MV-4-11 (cell line): ENCODE data around the gene LIMD2.

Source experiments
- DNase-seq: peaks from one replicate; lab custom pipeline; 2025; lab: John Stamatoyannopoulos, UW

The LIMD2 gene

GRCh38 chr17:63701456-63701820 is 1.5 kb upstream of the LIMD2 start:
- DNase-seq = peak; percentile 50

- DNase-seq = peak; percentile 35
Measured at GRCh38 chr17:63700528-63701455, 867 bp upstream of the LIMD2 start.

GRCh38 chr17:63698886-63699637 is 863 bp downstream of the LIMD2 start:
- peak; percentile 80 for DNase-seq

GRCh38 chr17:63698381-63698885 is 1.5 kb downstream of the LIMD2 start:
- no peak for DNase-seq

- DNase-seq = peak; percentile 88
Measured at GRCh38 chr17:63697341-63698286, 2.3 kb downstream of the LIMD2 start.

- peak; percentile 72 for DNase-seq
Measured at GRCh38 chr17:63696381-63696961, 3.5 kb downstream of the LIMD2 start.

- DNase-seq = no peak
Measured at GRCh38 chr17:63695889-63696288, 4.0 kb downstream of the LIMD2 start.

- peak; percentile 15 for DNase-seq
Measured at GRCh38 chr17:63694950-63695773, 4.8 kb downstream of the LIMD2 start.

- DNase-seq = peak; percentile 17
Measured at GRCh38 chr17:63694229-63694949, 5.5 kb downstream of the LIMD2 start.

- DNase-seq = no peak
Measured at GRCh38 chr17:63693411-63694113, 6.4 kb downstream of the LIMD2 start.

GRCh38 chr17:63692195-63692816 is 7.6 kb downstream of the LIMD2 start:
- no peak for DNase-seq

GRCh38 chr17:63689479-63689878 is 10.4 kb downstream of the LIMD2 start:
- DNase-seq = no peak

GRCh38 chr17:63688396-63689020 is 11.4 kb downstream of the LIMD2 start:
- no peak for DNase-seq

- DNase-seq = no peak
Measured at GRCh38 chr17:63686138-63686685, 13.7 kb downstream of the LIMD2 start.

GRCh38 chr17:63685578-63685977 is 14.3 kb downstream of the LIMD2 start:
- DNase-seq = no peak

GRCh38 chr17:63685041-63685440 is 14.9 kb downstream of the LIMD2 start:
- DNase-seq = no peak

GRCh38 chr17:63682981-63683380 is 16.9 kb downstream of the LIMD2 start:
- DNase-seq = no peak

- DNase-seq = peak; percentile 80
Measured at GRCh38 chr17:63682441-63682840, 17.5 kb downstream of the LIMD2 start.
